GM21825 (cell line): ENCODE results near the gene ADSS2.
"Not testable (repeated sequence)": the region's sequence is repeated elsewhere in the genome, so short reads cannot be mapped to it uniquely, and the experiment has no call there.

Experiments
- ATAC-seq: cut with Tn5 transposase; IDR thresholded peaks from one replicate; pipeline ENCODE4 v1.9.1; 2021; ENCODE audit warnings: mild to moderate bottlenecking, moderate library complexity; ENCODE audit not compliant: unreplicated experiment

Gene ADSS2

DNA sequence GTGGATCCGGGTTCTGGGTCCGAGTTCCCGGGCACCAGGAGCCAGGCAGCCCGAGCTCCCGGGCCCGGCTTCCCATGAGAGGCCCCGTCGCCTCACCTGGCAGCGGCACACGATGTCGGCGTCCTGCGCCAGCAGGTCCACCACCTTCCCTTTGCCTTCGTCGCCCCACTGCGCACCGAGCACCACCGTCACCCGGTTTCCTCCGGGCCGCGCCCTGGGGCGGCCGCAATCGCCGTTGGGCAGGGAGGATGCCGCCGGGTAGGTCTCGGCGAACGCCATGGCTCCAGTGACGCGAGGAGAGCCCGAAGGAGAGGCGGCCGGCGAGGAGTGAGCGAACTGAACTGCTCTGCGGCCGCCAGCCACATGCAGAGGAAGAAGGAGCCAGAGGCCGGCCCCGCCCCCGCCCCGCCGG, at the start of gene ADSS2:
Gene ADSS2 (minus strand): TSS at position 371 of the 412 bp plus-strand sequence. CDS start 92 bp downstream, at position 279.
- no peak for ATAC-seq

DNA sequence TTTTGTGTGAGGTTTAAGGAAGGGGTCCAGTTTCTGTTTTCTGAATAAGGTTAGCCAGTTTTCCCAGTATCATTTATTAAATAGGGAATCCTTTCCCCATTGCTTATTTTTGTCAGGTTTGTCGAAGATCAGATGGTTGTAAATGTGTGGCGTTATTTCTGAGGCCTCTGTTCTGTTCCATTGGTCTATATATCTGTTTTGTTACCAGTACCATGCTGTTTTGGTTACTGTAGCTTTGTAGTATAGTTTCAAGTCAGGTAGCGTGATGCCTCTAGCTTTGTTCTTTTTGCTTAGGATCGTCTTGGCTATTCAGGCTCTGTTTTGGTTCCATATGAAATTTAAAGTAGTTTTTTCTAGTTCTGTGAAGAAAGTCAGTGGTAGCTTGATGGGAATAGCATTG, 48.8 kb upstream of the ADSS2 start:
- ATAC-seq = not testable (repeated sequence)

DNA sequence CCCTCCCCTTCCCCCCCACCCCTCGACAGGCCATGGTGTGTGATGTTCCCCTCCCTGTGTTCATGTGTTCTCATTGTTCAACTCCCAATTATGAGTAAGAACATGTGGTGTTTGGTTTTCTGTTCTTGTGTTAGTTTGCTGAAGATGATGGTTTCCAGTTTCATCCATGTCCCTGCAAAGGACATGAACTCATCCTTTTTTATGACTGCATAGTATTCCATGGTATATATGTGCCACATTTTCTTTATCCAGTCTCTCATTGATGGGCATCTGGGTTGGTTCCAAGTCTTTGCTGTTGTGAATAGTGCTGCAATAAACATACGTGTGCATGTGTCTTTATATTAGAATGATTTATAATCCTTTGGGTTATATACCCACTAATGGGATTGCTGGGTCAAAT, 47.8 kb upstream of the ADSS2 start:
- ATAC-seq = not testable (repeated sequence)

DNA sequence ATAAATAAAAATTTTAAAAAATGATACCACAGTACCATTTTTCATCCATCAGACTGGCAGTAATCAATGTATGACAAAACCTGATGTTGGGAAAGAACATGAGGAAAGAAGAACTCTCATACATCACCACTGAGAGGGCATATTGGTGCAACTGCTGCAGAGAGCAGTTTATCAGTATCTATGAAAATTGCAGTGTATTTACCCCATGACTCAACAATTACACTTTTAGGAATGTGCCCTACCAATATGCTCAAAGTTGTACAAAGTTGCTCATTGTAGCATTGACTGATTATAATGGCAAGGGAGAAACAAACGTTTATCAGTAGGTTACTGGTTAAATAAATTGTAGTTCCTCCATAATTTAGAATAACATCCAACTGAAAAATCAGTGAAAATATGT, 46.1 kb upstream of the ADSS2 start:
- ATAC-seq = no peak

DNA sequence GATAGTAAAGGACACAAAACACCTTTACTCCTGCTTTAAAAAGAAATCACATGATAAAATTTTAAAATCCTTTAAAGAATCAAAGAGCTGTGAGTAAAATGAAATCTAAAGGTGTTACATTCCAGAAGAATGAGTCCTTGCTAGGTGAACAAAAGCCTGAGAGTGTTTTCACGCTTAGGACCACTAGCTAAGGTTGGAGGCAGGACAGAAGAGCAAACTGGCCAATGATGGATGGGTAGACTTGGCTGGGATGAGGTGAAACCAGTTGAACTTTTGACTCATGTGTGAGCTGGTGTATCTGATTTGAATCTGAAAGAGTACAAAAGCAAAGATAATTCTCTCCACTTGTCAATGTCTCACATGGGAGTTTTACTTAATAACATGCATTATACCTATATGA, 44.5 kb upstream of the ADSS2 start:
- ATAC-seq = no peak

DNA sequence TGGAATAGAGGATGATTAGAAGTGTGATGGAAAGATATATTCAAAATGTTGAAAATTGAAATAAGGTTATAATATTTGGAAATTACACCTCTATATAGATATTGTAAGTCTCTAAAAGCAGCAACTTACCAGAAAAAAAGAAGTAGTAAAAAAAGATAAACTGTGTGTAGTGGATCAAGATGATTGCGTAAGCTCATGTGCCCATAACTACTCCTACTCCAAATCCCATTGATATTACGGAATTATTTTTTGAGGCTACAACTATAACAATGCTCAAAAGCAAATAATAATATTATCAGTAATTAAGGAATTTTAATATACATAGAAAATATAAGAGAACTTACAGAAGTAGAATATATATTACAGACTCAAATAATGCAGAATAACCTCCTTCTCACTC, 42.9 kb upstream of the ADSS2 start:
- no peak for ATAC-seq

DNA sequence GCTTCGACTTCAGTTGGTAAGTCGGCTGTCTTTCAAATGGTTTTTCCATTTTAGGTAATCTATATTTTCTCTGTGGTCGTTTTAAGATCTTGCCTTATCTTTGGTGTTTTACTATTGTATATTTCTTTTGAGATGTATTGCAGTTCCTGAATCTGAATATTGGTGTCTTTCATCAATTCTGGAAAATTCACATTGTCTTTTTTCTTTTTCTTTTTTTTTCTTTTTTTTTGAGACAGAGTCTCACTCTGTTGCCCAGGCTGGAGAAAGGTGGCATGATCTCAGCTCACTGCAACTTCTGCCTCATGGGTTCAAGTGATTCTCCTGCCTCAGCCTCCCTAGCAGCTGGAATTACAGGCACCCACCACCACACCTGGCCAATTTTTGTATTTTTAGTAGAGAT, 33.3 kb upstream of the ADSS2 start:
- not testable (repeated sequence) for ATAC-seq

DNA sequence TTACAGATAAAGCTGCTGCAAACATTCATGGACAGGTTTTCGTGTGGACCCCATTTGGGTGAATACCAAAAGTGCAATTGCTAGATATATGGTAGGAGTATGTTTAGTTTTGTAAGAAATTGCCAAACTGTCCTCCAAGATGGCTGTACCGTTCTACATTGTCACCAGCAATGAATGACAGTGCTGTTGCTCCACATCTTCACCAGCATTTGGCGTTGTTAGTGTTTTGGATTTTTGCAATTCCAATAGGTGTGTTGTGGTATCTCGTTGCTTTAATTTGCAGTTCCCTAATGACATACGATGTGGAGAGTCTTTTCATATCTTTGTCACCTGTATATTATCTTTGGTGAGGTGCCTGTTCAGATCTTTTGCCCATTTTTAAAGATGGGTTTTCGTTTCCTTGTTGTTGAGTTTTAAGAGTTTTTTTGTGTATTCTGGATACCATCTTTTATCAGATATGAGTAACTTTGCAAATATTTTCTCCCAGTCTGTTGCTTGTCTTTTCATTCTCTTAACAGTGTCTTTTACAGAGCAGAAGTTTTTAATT, 21.4 kb upstream of the ADSS2 start:
- no peak for ATAC-seq

DNA sequence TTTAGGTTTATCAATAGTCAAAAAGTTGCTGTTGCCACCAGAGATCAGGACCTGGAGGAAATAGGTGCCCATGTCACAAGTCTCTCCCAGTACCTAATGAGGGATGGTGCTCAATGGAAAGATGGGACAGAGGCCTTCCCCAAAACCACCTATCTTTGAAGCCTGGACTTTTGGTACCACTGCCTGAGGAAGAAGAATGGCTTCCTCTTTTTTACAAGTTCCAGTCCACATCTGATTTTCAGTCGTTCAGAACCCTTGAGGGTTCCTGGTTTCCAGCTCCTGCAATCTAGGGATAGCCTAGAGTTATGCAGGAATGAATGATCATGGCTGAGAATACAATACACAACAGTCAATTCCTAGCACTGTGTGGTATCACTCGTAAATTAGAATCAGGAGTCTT, 15.0 kb upstream of the ADSS2 start:
- no peak for ATAC-seq

DNA sequence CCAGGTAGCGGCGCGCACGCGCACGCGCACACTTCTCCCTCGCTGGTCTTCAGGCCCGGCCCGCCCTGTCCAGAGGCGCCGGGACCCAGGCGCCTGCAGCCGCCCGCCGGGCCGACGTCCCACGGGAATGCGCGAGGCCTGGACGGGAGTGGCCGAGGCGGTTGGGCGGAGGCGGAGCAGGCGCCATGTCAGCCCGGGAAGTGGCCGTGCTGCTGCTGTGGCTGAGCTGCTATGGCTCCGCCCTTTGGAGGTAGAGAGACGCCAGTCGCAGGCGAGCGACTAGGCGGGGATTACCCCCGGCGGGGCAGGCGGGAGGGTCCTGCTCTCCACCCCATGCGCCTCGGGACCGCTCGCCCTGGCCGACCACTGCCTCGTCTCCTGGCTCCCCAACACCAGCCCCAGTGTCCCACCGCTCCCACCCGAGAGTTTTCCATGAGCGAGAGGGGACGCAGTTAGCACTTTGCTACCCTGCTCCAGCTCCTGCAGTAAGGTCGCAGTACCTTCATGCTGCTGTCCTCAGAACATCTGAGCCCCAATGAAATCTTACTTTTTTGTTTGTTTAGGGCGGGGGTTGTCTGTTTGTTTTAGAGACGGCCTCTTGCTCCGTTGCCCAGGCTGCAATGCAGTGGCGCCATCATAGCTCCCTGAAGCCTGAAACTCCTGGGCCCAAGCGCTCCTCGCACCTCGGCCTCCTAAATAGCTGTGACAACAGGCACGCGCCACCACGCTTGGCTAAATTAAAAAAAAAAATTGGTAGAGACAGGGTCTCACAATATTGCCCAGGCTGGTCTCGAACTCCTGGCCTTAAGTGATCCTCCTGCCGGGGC, 9.7 kb upstream of the ADSS2 start, which contains the start of gene CATSPERE:
Gene CATSPERE (plus strand): TSS at position 29 of the 827 bp plus-strand sequence. CDS start 157 bp downstream, at position 186.
- peak; percentile 99 for ATAC-seq

DNA sequence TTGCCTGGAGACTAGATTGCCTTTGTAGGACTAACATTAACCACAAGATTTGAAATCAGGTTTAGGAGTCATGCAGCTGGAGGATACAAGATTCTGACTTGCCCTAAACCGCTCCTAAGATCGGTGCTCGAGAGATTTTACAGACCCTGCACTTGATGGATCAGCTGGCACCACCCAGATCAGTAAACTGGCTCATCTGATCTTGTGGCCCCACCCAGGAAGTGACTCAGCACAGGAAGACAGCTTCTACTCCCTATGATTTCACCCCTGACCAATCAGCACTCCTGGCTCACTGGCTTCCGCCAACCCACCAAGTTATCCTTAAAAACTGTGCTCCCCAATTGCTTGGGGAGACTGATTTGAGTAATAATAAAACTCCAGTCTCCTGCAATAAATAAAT, 8.5 kb upstream of the ADSS2 start:
- ATAC-seq = no peak

DNA sequence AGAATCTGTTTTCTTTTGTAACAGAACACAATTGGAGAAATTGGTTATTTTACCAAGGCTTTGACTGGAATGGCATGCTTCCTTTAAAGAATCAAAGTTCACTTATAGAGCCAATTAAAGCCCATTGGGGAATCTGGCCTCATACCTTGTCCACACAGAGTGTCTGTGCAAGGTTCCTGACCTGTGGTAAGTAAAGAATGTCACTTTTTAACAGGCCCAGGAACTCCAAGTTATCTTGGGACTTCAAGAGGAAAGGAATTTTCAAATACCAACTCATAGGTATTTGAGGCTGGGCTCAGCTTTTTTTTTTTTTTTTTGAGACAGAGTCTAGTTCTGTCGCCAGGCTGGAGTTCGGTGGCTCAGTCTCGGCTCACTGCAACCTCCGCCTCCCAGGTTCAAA, 7.1 kb upstream of the ADSS2 start:
- ATAC-seq = no peak

DNA sequence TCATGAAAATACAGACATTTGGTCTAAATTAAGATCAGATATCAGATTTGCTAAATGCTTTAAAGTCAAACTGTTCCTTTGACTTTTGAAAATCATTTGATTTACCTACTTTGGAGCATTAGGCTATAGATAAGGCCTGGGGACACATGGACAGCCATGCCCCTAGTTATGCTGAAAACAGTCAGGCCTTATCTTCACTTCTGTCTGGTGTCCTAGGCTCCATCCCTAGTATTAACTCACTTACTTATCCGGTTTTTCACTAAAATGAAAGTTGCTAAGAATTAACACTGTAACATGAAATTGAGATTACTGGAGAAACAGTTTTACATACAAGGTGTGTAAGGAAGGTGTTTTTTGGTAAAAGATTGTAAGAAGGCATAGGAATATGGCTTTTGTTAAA, 4.9 kb upstream of the ADSS2 start:
- ATAC-seq = no peak

DNA sequence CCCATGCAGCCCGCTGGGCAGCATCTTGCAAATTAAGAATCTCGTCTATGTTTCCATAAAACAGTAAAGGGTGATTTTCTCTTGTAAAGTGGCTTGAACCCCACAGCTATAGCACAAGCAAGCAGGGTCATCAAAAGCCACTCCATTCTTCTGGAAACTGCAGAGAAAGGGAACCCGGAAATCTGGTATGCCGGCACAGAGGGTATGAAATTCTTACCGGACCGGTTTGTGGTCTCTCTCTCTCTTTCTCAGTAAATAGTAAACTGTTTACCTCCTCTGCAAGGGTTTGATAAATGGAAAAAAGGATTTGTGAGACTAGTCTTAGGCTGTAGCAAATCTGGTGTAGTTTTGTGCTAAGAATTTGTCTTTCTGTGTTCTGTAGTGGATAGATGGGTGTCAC, 2.7 kb upstream of the ADSS2 start:
- no peak for ATAC-seq

DNA sequence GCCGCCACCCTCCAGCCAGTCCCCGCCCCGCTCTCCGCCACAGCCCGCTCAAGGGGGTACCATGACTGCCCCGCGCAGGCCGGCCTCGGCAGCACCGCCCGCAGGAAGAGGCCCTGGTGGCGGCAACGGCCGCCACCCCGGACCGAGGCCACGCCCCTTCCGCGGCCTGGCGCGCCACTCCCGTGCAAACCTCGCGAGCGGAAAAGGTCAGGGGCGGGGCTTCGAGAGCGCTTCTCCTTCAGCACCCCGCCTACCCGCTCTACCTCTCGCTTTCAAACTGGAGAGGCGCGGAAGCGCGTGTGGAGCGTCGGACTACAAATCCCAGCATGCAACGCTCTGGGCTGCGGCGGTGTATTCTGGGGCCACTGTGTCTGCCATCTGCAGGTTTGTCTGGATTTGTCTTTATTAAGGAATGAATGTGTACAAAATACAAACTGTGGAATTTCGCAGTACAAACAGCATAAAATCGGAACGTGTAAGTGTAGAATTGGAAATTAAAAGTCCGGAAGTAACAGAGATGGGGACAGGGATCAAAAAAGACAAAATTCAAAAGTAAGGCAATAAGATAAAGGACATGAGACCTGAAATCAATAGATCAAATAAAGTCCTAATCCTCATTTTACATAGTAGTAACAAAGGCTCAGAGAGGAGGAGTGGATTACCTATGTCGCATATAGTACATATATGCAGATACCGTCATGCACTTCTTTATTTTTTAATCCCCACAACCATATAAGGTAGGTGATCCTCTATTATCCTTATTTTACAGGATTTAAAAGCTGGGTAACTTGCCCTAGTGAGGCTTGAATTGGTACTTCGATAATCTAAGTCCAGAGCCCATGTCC, 464 bp upstream of the ADSS2 start:
- peak; percentile 95 for ATAC-seq

DNA sequence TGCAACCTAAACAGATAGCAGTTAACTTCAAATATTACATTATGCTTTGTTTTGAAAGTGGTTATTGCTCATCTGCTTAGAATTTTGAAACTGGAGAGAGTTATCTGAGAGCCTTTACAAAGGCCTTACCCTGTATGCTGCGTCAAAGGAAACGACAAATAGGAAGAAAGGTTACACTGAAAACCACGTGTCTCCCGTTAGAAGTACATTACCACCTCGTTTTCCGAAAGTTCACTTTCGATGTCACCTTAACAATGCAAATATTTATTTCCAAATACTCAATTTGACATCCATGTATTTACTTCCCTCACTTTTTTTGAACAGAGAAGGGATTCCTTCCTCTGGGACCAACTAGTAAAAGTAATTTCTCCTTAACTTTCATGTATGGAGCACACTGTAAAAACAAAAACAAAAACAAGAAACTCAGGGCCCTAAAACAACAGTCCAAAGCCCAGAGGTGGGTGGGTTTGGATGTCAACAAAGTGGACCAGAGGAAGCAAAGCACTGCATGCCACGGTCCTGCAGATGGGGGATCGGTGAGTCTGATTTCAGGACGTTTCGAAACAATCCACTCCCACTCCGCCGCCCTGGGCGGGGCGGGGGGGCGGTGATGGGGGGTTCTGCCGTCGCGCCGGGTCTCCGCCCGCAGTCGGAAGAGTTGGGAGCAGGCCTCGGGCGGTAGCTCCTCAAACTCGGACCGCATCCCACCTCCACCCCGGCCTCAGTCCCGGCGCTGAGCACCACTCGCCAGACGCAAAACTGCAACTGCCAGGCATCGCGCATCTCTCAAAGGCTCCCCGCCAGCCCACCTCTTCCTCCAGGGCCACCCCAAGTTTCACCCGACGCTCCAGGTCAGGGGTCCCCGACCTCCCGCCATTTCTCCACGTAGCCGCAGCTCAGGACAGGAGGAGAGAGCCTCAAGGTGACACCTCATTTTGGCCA, 841 bp downstream of the ADSS2 start:
- ATAC-seq = peak; percentile 4

DNA sequence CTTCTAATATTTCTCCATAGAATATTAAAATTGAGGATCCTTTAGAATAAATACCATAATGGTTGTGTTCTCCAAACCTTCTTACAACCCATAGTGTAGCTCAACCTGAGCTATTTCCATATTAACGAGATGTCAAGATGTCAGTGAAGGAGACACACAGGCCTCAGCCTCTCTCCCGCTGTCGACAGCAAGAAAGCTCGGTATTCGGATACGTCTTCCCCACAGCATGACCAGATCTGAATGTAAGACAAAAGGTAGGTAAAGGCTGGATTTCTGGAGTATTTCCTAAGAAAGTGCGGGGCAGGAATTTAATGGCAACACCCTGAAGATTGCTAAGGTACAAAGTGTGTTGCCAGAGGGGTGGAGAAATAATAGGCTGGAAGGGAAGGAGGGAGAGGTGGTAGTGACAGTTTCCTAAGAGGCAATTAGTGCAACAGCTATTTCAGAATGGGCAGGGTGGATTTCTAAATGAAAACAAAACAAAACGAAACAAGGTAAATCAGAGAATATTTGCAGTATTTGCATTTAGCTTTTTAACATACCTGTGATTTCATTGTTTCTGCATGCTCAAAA, 1.7 kb downstream of the ADSS2 start:
- ATAC-seq = no peak

DNA sequence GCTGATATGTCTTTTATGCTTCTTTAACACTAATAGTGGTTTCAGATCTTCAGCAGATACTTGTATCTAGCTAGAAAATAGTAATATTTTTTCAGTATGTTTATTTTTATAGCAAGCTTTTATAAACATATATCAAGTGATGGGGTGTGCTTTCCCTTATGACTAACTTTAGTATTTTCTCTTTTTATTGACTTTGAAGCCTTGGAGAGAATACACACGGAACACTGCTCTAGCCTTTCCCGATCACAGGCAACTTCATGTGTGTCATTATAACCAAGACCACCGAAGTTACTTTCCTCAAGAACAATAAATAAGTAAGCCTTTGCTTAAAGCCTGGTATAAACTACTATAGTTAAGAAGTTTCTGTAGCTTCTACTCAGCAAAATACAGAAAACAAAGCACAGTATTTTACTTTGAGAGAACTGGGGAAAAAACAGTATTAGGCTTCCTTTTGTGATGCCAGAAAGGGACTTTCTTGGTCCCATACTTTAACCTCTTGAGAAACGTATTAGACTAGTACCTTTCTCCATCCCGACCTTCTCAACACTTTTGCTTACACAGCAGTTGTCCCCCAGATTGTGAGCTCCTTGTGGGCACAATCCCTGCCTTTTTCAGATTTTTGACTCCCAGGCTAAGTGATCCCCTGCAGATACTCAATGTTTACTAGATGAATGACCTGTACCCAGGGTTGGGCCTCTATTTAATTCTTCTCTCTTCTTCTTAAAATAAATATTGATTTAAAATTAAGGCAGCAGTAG, 3.3 kb downstream of the ADSS2 start:
- no peak for ATAC-seq

DNA sequence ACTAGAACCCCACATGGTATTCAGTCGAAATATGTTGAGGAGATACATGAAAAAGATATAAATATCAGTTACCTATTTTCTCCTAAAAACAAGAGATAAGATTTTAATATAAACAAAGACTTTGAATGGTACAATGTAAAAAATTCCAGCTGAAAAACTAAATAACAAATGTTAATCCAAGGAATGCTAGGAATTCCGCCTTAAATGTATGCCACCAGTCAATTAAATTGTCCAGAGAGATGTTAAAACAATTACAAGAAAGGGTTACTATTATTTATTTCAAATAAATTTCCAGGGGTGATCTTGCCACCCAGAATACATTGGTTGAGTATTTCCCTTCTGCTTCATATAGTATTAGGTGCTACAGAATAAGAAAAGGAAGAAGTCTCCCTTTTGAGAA, 4.2 kb downstream of the ADSS2 start:
- ATAC-seq = no peak
